Measurements from ENCODE around the gene PTPRM. TPM values are rescaled to one million over a fixed set of nuclear protein-coding genes. Genes with fewer than 3 reads are reported as not detected.

The PTPRM gene
- total RNA-seq, 1 experiment from 2014 or later, result 11.1 TPM

DNA sequence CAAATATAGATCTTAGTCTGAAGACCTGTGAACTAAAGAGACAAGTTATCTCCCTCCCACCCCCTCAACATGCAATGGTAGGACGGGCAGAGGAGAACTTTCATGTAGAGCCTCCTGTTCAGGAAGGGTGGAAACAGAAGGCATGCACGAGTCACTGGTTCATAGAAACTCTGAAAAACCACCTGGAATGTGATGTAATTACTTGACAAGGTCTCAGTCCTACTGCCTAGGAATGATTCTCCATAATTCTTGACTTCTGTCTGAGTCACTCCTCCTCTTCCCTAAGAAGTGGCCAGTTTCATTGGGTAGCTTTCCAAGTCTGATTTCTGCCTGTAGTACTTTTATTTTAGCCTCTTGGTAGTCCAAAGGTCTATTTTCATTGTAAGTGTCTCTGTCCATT, 277.3 kb downstream of the PTPRM start (continued):
- TF ChIP-seq OVOL2 (CRISPR knock-in tag; IDR thresholded peaks at IDR 0.05; ENCODE audit: borderline replicate concordance), result no peak
- TF ChIP-seq ZBTB21 (CRISPR knock-in tag; IDR thresholded peaks at IDR 0.05; ENCODE audit: borderline replicate concordance), result no peak

DNA sequence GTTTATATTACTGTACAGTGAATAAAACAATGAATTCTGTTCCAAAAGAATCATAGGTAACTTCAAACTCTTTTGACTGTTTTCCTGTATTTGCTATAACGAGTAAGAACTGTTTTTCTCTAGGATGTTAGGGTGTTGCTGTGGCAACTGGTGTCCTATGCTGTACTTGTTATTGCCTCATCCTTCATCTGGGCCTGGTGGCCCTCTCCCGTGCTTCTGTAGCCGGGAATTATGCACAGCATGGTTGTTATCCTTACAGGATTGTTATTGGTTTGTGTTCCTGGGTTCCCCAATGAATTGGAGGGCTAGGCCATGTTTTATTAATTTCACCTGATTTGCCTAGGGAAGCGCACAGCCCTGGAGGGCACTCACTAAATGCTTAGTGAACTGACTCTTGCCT, 279.2 kb downstream of the PTPRM start:
- Mint-ChIP-seq H3K4me1 (peaks cover 5% of the 10 kb centered on the region), H3K9me3 (peaks cover 35% of the 10 kb centered on the region), H3K27ac (no peak overlapping the region), H3K36me3 (peaks cover 20% of the 10 kb centered on the region), H3K27me3 (ENCODE audit: low read depth) (peaks cover 2% of the 10 kb centered on the region; the same call in 1 of the 2 replicates), H3K4me3 (no peak overlapping the region)
- DNase-seq (ENCODE audit: low spot score), result no peak
- no peak for ATAC-seq
- POLR2A ChIA-PET, result no interaction called here
- CTCF ChIA-PET, result no interaction called here
- TF ChIP-seq, protein P1, sequence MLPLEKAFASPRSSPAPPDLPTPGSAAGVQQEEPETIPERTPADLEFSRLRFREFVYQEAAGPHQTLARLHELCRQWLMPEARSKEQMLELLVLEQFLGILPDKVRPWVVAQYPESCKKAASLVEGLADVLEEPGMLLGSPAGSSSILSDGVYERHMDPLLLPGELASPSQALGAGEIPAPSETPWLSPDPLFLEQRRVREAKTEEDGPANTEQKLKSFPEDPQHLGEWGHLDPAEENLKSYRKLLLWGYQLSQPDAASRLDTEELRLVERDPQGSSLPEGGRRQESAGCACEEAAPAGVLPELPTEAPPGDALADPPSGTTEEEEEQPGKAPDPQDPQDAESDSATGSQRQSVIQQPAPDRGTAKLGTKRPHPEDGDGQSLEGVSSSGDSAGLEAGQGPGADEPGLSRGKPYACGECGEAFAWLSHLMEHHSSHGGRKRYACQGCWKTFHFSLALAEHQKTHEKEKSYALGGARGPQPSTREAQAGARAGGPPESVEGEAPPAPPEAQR (CRISPR knock-in tag; IDR thresholded peaks at IDR 0.05), result no peak
- TF ChIP-seq, protein P2, sequence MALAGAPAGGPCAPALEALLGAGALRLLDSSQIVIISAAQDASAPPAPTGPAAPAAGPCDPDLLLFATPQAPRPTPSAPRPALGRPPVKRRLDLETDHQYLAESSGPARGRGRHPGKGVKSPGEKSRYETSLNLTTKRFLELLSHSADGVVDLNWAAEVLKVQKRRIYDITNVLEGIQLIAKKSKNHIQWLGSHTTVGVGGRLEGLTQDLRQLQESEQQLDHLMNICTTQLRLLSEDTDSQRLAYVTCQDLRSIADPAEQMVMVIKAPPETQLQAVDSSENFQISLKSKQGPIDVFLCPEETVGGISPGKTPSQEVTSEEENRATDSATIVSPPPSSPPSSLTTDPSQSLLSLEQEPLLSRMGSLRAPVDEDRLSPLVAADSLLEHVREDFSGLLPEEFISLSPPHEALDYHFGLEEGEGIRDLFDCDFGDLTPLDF (CRISPR knock-in tag; IDR thresholded peaks at IDR 0.05), result no peak
- TF ChIP-seq, protein P3, sequence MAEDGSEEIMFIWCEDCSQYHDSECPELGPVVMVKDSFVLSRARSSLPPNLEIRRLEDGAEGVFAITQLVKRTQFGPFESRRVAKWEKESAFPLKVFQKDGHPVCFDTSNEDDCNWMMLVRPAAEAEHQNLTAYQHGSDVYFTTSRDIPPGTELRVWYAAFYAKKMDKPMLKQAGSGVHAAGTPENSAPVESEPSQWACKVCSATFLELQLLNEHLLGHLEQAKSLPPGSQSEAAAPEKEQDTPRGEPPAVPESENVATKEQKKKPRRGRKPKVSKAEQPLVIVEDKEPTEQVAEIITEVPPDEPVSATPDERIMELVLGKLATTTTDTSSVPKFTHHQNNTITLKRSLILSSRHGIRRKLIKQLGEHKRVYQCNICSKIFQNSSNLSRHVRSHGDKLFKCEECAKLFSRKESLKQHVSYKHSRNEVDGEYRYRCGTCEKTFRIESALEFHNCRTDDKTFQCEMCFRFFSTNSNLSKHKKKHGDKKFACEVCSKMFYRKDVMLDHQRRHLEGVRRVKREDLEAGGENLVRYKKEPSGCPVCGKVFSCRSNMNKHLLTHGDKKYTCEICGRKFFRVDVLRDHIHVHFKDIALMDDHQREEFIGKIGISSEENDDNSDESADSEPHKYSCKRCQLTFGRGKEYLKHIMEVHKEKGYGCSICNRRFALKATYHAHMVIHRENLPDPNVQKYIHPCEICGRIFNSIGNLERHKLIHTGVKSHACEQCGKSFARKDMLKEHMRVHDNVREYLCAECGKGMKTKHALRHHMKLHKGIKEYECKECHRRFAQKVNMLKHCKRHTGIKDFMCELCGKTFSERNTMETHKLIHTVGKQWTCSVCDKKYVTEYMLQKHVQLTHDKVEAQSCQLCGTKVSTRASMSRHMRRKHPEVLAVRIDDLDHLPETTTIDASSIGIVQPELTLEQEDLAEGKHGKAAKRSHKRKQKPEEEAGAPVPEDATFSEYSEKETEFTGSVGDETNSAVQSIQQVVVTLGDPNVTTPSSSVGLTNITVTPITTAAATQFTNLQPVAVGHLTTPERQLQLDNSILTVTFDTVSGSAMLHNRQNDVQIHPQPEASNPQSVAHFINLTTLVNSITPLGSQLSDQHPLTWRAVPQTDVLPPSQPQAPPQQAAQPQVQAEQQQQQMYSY (CRISPR knock-in tag; IDR thresholded peaks at IDR 0.05), result no peak
- TF ChIP-seq, protein P4, sequence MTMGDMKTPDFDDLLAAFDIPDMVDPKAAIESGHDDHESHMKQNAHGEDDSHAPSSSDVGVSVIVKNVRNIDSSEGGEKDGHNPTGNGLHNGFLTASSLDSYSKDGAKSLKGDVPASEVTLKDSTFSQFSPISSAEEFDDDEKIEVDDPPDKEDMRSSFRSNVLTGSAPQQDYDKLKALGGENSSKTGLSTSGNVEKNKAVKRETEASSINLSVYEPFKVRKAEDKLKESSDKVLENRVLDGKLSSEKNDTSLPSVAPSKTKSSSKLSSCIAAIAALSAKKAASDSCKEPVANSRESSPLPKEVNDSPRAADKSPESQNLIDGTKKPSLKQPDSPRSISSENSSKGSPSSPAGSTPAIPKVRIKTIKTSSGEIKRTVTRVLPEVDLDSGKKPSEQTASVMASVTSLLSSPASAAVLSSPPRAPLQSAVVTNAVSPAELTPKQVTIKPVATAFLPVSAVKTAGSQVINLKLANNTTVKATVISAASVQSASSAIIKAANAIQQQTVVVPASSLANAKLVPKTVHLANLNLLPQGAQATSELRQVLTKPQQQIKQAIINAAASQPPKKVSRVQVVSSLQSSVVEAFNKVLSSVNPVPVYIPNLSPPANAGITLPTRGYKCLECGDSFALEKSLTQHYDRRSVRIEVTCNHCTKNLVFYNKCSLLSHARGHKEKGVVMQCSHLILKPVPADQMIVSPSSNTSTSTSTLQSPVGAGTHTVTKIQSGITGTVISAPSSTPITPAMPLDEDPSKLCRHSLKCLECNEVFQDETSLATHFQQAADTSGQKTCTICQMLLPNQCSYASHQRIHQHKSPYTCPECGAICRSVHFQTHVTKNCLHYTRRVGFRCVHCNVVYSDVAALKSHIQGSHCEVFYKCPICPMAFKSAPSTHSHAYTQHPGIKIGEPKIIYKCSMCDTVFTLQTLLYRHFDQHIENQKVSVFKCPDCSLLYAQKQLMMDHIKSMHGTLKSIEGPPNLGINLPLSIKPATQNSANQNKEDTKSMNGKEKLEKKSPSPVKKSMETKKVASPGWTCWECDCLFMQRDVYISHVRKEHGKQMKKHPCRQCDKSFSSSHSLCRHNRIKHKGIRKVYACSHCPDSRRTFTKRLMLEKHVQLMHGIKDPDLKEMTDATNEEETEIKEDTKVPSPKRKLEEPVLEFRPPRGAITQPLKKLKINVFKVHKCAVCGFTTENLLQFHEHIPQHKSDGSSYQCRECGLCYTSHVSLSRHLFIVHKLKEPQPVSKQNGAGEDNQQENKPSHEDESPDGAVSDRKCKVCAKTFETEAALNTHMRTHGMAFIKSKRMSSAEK (CRISPR knock-in tag; IDR thresholded peaks at IDR 0.05; ENCODE audit: borderline replicate concordance), result no peak
- no peak for TF ChIP-seq IRF2 (CRISPR knock-in tag; IDR thresholded peaks at IDR 0.05; ENCODE audit: borderline replicate concordance, low read depth)

DNA sequence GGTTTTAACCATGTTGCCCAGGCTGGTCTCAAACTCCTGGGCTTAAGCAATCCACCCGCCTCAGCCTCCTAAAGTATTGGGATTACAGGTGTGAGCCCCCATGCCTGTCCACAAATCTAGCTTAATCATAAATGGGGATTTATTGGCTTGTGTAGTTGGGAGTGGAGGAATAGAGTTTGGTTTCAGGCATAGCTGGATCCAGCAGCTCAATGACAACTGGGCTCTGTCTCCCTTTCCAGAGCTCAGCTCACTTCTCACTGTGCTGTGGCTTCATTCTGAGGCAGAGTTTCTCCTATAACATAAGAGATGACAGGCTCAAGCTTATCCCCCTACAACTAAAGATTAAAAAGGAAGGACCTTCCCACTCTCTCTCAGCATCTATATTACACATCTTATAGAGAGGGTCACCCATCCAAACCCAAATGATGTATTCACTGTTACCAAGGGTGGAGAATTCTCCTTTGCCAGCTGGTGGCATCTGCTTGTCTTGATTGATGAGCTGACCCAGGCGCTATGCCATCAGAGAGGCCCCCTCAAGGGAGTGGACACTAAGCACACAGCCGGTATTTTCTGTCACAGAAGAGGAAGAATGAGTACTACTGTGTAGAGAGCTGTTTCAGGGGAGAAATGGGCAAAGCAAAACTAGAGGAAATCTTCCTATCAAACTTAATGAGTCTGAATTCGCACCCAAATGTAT, 280.4 kb downstream of the PTPRM start:
- H3K9me3 Mint-ChIP-seq, result peaks cover 44% of the 10 kb centered on the region
- ChIA-PET POLR2A (no interaction called here), CTCF (interaction anchor here (0.6 to 1.5 kb wide), 3 partner anchors 58 to 408 kb away, joined by 3 to 4 read pairs (median 4); no protein-coding TSS in a partner anchor)
- no peak overlapping the region for H3K4me3 Mint-ChIP-seq
- peaks cover 5% of the 10 kb centered on the region for H3K4me1 Mint-ChIP-seq
- no peak for ATAC-seq
- peaks cover 20% of the 10 kb centered on the region for H3K36me3 Mint-ChIP-seq
- peaks cover 2% of the 10 kb centered on the region; the same call in 1 of the 2 replicates for H3K27me3 Mint-ChIP-seq (ENCODE audit: low read depth)
- no peak overlapping the region for H3K27ac Mint-ChIP-seq
- DNase-seq (ENCODE audit: low spot score), result no peak
- TF ChIP-seq, protein P5, sequence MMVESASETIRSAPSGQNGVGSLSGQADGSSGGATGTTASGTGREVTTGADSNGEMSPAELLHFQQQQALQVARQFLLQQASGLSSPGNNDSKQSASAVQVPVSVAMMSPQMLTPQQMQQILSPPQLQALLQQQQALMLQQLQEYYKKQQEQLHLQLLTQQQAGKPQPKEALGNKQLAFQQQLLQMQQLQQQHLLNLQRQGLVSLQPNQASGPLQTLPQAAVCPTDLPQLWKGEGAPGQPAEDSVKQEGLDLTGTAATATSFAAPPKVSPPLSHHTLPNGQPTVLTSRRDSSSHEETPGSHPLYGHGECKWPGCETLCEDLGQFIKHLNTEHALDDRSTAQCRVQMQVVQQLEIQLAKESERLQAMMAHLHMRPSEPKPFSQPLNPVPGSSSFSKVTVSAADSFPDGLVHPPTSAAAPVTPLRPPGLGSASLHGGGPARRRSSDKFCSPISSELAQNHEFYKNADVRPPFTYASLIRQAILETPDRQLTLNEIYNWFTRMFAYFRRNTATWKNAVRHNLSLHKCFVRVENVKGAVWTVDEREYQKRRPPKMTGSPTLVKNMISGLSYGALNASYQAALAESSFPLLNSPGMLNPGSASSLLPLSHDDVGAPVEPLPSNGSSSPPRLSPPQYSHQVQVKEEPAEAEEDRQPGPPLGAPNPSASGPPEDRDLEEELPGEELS (CRISPR knock-in tag; IDR thresholded peaks at IDR 0.05), result no peak
- no peak for TF ChIP-seq GRHL2 (CRISPR knock-in tag; IDR thresholded peaks at IDR 0.05; ENCODE audit: insufficient replicate concordance, severe bottlenecking)
- no peak for TF ChIP-seq NR1H2 (CRISPR knock-in tag; IDR thresholded peaks at IDR 0.05)
- TF ChIP-seq KAT7 (CRISPR knock-in tag; IDR thresholded peaks at IDR 0.05; ENCODE audit: borderline replicate concordance), result no peak
- TF ChIP-seq, protein P6, sequence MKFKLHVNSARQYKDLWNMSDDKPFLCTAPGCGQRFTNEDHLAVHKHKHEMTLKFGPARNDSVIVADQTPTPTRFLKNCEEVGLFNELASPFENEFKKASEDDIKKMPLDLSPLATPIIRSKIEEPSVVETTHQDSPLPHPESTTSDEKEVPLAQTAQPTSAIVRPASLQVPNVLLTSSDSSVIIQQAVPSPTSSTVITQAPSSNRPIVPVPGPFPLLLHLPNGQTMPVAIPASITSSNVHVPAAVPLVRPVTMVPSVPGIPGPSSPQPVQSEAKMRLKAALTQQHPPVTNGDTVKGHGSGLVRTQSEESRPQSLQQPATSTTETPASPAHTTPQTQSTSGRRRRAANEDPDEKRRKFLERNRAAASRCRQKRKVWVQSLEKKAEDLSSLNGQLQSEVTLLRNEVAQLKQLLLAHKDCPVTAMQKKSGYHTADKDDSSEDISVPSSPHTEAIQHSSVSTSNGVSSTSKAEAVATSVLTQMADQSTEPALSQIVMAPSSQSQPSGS (CRISPR knock-in tag; IDR thresholded peaks at IDR 0.05; ENCODE audit: borderline replicate concordance, low read depth), result no peak
- no peak for TF ChIP-seq GABPB1 (CRISPR knock-in tag; IDR thresholded peaks at IDR 0.05)
- no peak for TF ChIP-seq JUN (CRISPR knock-in tag; IDR thresholded peaks at IDR 0.05)
- TF ChIP-seq CREB1 (CRISPR knock-in tag; IDR thresholded peaks at IDR 0.05), result no peak
